HG03025 (cell line): ENCODE data around the gene MT1G.
"Not testable (repeated sequence)": the region's sequence is repeated elsewhere in the genome, so short reads cannot be mapped to it uniquely, and the experiment has no call there.

Experiments used
- ATAC-seq: cut with Tn5 transposase; IDR thresholded peaks from one replicate; pipeline ENCODE4 v1.9.1; 2021; ENCODE audit warnings: mild to moderate bottlenecking, moderate library complexity; ENCODE audit not compliant: unreplicated experiment, low FRiP score

Gene MT1G

DNA sequence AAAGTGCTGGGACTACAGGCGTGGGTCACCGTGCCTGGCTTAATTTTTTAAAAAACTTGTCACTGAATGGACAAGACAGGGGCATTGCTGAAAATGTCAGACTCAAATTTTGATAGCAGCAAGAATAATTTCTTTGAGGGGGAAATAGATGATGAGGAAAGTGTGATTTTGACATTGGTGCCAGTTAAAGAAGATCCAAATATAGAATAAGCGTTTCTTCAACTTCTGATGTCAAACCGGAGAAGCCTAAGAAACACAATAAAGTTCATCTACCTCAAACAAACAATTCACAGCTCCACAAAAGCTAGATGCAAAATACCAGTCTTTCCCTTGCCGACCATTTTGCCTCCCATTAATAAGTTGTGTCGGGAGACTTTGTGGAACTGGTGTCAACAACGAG lies 18.9 kb upstream of the MT1G start:
- no peak for ATAC-seq

- ATAC-seq = no peak
Observed at GRCh38 chr16:56684926-56685590, 17.2 kb upstream of the MT1G start.

DNA sequence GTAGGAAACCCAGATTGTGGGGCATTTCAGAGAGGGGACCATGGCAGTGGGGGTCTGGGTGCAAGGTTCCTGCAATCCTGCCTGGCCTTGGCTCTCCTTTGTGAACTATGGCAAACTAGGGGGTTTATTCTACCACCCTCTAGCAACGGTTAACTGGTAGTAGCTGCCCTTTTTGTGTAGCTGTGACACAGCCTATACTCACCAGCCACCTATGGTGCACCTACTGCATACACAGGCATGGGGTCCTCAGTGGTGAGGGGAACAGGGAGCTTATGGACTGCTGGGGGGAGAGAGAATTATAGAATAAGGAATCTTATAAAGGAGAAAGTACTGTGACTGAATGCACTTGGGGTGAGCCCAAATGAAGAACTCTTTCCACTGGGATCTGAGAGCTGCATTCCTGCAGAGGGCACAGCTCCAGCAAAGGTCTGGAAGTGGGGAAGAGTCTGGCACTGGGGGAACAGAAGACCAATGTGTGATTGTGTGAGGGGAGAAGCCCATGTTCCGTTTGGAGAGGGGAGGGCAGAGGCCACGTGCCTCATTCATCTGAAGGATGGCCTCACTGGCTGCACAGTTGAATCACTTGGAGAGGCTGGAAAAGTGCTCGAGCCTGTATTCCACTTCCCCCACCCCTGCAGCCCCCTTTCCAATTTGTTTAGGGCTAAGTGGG lies 16.5 kb upstream of the MT1G start:
- no peak for ATAC-seq

DNA sequence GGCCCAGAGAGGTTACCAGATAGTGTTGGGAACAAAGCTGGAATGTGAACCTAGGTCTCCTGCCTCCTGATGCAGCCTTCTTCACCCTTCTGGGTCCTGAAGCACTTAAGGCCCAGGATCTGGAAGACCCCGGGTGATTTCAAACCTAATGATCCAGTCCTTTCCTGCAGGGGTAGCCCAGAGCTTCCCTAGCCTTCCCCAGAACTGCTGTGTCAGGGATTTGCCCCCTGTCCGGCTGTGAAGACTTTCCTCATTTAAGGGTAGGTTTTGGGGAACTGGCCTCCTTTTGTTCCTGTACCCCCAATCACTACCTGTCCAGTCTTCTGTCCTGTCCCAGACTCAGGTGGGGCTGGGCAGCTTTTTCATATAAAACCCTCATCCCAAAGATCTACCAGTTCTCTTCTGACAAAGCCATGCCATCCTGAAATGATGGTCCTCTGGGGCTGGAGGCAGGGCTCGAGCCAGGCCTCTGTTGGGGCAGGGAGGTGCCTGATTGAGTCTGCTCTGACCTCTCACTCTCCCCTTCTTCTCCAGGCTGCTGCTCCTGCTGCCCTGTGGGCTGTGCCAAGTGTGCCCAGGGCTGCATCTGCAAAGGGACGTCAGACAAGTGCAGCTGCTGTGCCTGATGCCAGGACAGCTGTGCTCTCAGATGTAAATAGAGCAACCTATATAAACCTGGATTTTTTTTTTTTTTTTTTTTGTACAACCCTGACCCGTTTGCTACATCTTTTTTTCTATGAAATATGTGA lies 15.7 kb upstream of the MT1G start:
- no peak for ATAC-seq

GRCh38 chr16:56682703-56683397 lies 15.0 kb upstream of the MT1G start:
- no peak for ATAC-seq

DNA sequence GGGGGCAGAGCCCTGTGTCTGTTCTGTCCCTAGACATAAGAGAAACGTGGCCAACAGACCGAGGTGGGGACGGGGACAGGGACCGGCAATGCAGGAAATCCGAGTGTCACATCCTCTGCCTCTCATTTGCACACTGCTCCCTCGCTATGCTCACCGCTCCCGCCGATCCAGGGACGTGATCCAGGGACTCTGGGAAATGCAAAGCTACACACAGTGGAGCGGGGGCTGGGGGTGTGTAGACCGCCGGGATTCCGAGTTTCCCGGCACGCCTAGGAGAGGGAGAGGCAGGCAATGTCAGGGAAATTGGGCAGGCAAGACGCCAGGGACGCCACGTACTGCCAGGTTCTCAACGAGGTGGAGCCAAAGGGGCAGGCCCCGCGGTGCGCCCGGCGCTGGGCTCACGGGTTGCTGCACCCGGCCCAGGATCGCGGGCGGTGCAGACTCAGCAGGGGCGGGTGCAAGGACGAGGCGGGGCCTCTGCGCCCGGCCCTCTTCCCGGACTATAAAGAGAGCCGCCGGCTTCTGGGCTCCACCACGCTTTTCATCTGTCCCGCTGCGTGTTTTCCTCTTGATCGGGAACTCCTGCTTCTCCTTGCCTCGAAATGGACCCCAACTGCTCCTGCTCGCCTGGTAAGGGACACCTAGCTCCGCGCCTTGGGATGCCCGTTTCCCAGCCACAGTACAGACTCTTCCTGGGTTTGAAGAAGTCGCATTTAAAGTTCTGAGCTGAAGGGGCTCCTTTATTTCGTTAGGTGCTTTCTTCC lies 14.3 kb upstream of the MT1G start, which contains the start of gene MT1X:
TSS of gene MT1X (plus strand) at position 532 of the 764 bp plus-strand sequence. CDS start at position 603, 71 bp downstream.
- ATAC-seq = peak; percentile 92

GRCh38 chr16:56679818-56680217 lies 12.0 kb upstream of the MT1G start:
- ATAC-seq = no peak

GRCh38 chr16:56679078-56679730 lies 11.3 kb upstream of the MT1G start:
- no peak for ATAC-seq

DNA sequence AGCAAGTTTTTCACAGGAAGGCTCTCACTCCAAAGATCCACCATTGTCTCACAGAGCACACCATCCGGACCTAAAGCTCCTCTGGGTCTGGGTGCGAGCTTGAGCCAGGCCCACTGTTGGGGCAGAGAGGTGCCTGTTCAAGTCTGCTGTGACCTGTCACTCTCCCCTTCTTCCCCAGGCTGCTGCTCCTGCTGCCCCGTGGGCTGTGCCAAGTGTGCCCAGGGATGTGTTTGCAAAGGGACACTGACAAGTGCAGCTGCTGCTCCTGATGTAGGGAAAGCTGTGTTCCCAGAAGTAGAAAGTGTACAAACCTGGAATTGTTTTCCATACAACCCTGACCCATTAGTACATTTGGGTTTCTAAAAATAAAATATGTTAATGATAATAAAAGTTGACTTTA lies 9.6 kb upstream of the MT1G start:
- no peak for ATAC-seq

GRCh38 chr16:56675685-56676210 lies 7.9 kb upstream of the MT1G start:
- no peak for ATAC-seq

DNA sequence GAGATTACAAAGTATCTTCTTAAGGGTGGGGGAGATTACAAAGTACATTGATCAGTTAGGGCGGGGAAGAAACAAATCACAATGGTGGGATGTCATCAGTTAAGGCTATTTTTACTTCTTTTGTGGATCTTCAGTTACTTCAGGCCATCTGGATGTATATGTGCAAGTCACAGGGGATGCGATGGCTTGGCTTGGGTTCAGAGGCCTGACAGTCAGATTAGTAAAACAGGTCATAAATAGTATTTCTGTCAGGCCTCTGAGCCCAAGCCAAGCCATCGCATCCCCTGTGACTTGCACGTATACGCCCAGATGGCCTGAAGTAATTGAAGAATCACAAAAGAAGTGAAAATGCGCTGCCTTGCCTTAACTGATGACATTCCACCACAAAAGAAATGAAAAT lies 6.7 kb upstream of the MT1G start:
- not testable (repeated sequence) for ATAC-seq

GRCh38 chr16:56673921-56674320 lies 6.1 kb upstream of the MT1G start:
- ATAC-seq = no peak

DNA sequence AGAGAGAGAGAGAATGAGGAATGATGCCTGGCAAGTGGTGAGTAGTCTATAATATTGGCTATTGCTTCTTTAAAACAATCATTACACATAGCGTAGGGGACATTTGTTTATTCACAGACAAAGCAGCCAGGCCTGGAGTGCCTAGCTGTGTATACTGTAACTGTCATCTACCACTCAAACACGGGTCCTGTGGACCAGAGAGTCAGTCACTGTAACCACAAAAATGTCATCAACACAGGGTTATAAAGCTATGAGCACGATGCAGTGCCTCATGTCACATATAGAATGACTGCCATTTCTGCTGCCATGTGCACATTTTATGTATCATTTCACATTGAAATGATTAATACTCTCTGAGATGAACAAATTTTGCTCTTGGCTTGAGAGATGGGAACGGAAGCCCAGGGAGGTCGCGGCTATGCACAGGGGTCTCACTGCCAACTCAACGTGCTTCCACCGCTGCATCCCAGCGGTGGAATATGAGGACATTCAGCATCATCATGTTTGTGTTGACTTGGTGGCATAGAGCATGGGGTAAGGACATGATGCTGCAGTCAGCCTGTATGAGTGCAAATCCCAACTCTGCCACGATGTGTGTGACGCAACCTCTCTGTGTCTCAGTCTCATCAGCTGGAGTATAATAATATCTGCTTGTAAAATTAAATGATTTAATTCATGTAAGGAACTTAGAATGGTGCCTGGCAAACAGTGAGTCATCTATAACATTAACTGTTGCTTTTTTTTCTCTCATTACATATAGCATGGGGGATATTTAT lies 5.1 kb upstream of the MT1G start:
- ATAC-seq = no peak

GRCh38 chr16:56672171-56672570 lies 4.3 kb upstream of the MT1G start:
- not testable (repeated sequence) for ATAC-seq

DNA sequence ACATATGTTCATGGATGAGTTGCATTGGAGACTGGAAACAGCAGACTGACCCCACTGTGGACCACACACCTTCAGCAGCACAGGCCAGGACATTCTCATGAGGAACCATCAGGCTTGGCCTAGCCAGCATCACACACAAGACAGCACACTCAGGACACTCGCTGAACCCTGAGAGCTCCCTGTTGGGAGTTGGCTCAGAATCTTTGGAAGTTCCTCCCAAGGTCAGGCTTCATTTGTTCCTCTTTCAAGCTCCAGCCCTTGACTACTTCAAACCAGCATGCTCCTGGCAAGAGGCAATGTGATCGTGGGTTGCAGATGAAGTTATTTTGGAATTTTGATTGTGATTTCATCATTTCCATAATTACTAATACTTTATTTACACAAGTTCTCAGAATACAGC lies 3.8 kb upstream of the MT1G start:
- not testable (repeated sequence) for ATAC-seq

DNA sequence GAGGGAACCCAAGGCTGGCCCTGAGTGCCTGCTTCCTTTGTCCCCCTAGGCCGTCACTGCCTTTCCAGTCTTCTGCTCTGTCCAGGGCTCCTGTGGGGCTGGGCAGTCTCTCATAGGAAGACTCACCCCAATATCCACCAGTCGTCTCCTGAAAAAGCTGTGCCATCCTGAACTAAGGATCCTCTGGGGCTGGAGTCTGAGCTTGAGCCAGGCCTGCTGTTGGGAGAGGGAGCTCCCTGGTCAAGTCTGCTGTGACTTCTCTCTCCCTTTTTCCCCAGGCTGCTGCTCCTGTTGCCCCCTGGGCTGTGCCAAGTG lies 2.7 kb upstream of the MT1G start:
- ATAC-seq = no peak

GRCh38 chr16:56669840-56670619 lies 2.2 kb upstream of the MT1G start:
- no peak for ATAC-seq
